HepG2 (cell line): ENCODE results near the gene COL27A1. TPM values are rescaled to one million over a fixed set of nuclear protein-coding genes. Genes with fewer than 3 reads are reported as not detected.

Experiments
- CREM ChIP-seq, 2 experiments: sonication (generic) in 1 of 2; formaldehyde crosslinking in 1 of 2; IDR thresholded peaks; 2 replicates each; pipeline versions ENCODE4 v1.4.0 to v1.6.1; 2016 to 2020; ENCODE audit warnings: antibody characterized with exemption in 1 of 2, mild to moderate bottlenecking in 1 of 2, missing genetic modification reagents in 1 of 2
- FOXO1 ChIP-seq: sonication (generic); formaldehyde crosslinking; IDR thresholded peaks from 2 replicates; pipeline ENCODE4 v1.4.0; 2020; ENCODE audit warnings: missing genetic modification reagents
- HNF4A ChIP-seq: sonication (generic); formaldehyde crosslinking; IDR thresholded peaks from 2 replicates; pipeline ENCODE4 v1.4.0; 2020; ENCODE audit warnings: missing genetic modification reagents
- KMT2A ChIP-seq: sonication (generic); formaldehyde crosslinking; IDR thresholded peaks from 2 replicates; pipeline ENCODE4 v1.4.0; 2020; ENCODE audit warnings: missing genetic modification reagents
- KMT2B ChIP-seq: IDR thresholded peaks from 2 replicates; pipeline ENCODE4 v1.6.1; 2016; ENCODE audit warnings: missing genetic modification reagents, missing compliant biosample characterization
- NFIC ChIP-seq: IDR thresholded peaks from 2 replicates; pipeline ENCODE4 v1.6.1; 2012; ENCODE audit warnings: mild to moderate bottlenecking, low read length, inconsistent platforms
- NR3C1 ChIP-seq: sonication (generic); formaldehyde crosslinking; IDR thresholded peaks from 2 replicates; pipeline ENCODE4 v1.4.0; 2020; ENCODE audit warnings: missing genetic modification reagents
- PAXIP1 ChIP-seq: sonication (generic); formaldehyde crosslinking; conservative IDR thresholded peaks from 2 replicates; pipeline ENCODE4 v1.4.0; 2020; ENCODE audit warnings: mild to moderate bottlenecking, missing genetic modification reagents, moderate library complexity
- TAF1 ChIP-seq: sonication (generic); formaldehyde crosslinking; IDR thresholded peaks from 2 replicates; pipeline ENCODE4 v1.4.0; 2020; ENCODE audit warnings: missing genetic modification reagents
- YEATS4 ChIP-seq: sonication (generic); formaldehyde crosslinking; IDR thresholded peaks from 2 replicates; pipeline ENCODE4 v1.4.0; 2020; ENCODE audit warnings: missing genetic modification reagents, borderline replicate concordance
- ZBTB21 ChIP-seq: sonication (generic); formaldehyde crosslinking; IDR thresholded peaks from 2 replicates; pipeline ENCODE4 v1.4.0; 2020; ENCODE audit warnings: missing genetic modification reagents
- ZNF335 ChIP-seq: sonication (generic); formaldehyde crosslinking; IDR thresholded peaks from 2 replicates; pipeline ENCODE4 v1.4.0; 2020; ENCODE audit warnings: missing genetic modification reagents
- ZNF431 ChIP-seq: sonication (generic); formaldehyde crosslinking; IDR thresholded peaks from 2 replicates; pipeline ENCODE4 v1.9.0; 2022; ENCODE audit warnings: missing genetic modification reagents, low read depth, mild to moderate bottlenecking, borderline replicate concordance
- ZNF792 ChIP-seq: IDR thresholded peaks from 2 replicates; pipeline ENCODE4 v1.6.1; 2016
- polyA plus RNA-seq, 8 experiments: library from polyadenylated mRNA; depleted of rRNA in 3 of 8; stranded (reverse) in 7 of 8; unstranded in 1 of 8; fragments of >200 nt; fragmentation: Illumina TruSeq in 4 of 8; extraction: Trizol in 4 of 8; gene quantifications; 2 replicates each; pipeline versions ENCODE4 v1.2.1 to v1.2.3, GENCODE V29; 2011 to 2016; ENCODE audit warnings: low read depth in 4 of 8, missing spikeins in 1 of 8, mixed read lengths in 1 of 8; ENCODE audit not compliant: insufficient read depth in 1 of 8
- total RNA-seq, 5 experiments: library from RNA; depleted of rRNA; stranded (reverse); fragments of >200 nt; fragmentation: Illumina TruSeq; extraction: Trizol; gene quantifications; 2 replicates each; pipeline ENCODE4 v1.2.3, GENCODE V29; 2016; ENCODE audit warnings: low read depth in 1 of 5
- TF ChIP-seq, protein P1 (sequence below): sonication (generic); formaldehyde crosslinking; IDR thresholded peaks from 2 replicates; pipeline ENCODE4 v1.4.0; 2020; ENCODE audit warnings: missing genetic modification reagents, borderline replicate concordance
- TF ChIP-seq, protein P2 (sequence below): sonication (generic); formaldehyde crosslinking; IDR thresholded peaks from 2 replicates; pipeline ENCODE4 v1.5.0; 2020; ENCODE audit warnings: missing genetic modification reagents
- TF ChIP-seq, protein P3 (sequence below): IDR thresholded peaks from 2 replicates; pipeline ENCODE4 v1.6.1; 2016; ENCODE audit warnings: missing compliant biosample characterization, missing genetic modification reagents, borderline replicate concordance

The COL27A1 gene
- total and polyA plus RNA-seq, 2 of the 13 experiments (the other 11 are each of a cell fraction or from before 2014, with no cell fraction given), result 71.3 to 89.1 TPM

- TF ChIP-seq, protein P1, sequence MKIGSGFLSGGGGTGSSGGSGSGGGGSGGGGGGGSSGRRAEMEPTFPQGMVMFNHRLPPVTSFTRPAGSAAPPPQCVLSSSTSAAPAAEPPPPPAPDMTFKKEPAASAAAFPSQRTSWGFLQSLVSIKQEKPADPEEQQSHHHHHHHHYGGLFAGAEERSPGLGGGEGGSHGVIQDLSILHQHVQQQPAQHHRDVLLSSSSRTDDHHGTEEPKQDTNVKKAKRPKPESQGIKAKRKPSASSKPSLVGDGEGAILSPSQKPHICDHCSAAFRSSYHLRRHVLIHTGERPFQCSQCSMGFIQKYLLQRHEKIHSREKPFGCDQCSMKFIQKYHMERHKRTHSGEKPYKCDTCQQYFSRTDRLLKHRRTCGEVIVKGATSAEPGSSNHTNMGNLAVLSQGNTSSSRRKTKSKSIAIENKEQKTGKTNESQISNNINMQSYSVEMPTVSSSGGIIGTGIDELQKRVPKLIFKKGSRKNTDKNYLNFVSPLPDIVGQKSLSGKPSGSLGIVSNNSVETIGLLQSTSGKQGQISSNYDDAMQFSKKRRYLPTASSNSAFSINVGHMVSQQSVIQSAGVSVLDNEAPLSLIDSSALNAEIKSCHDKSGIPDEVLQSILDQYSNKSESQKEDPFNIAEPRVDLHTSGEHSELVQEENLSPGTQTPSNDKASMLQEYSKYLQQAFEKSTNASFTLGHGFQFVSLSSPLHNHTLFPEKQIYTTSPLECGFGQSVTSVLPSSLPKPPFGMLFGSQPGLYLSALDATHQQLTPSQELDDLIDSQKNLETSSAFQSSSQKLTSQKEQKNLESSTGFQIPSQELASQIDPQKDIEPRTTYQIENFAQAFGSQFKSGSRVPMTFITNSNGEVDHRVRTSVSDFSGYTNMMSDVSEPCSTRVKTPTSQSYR (CRISPR knock-in tag), result peak; percentile 71; the same call in 1 of the 2 replicates
- TF ChIP-seq ZNF335 (CRISPR knock-in tag) (no peak), ZNF431 (no peak), YEATS4 (CRISPR knock-in tag) (0 out of 2 replicates have a peak, but pooled peaks have one; percentile 1), KMT2B (CRISPR knock-in tag) (no peak), ZNF792 (CRISPR knock-in tag) (peak; percentile 55; the same call in 1 of the 2 replicates), TAF1 (peak; percentile 27; the same call in 1 of the 2 replicates), NR3C1 (CRISPR knock-in tag) (no peak), HNF4A (CRISPR knock-in tag) (peak; percentile 80), NFIC (no peak), FOXO1 (CRISPR knock-in tag) (no peak), KMT2A (CRISPR knock-in tag) (no peak), CREM (IDR thresholded peaks at IDR 0.05) (0 out of 2 replicates have a peak, but pooled peaks have one; percentile 34), CREM (CRISPR knock-in tag; IDR thresholded peaks at IDR 0.05) (no peak), PAXIP1 (peak; percentile 79), ZBTB21 (CRISPR knock-in tag) (no peak)
- TF ChIP-seq, protein P2, sequence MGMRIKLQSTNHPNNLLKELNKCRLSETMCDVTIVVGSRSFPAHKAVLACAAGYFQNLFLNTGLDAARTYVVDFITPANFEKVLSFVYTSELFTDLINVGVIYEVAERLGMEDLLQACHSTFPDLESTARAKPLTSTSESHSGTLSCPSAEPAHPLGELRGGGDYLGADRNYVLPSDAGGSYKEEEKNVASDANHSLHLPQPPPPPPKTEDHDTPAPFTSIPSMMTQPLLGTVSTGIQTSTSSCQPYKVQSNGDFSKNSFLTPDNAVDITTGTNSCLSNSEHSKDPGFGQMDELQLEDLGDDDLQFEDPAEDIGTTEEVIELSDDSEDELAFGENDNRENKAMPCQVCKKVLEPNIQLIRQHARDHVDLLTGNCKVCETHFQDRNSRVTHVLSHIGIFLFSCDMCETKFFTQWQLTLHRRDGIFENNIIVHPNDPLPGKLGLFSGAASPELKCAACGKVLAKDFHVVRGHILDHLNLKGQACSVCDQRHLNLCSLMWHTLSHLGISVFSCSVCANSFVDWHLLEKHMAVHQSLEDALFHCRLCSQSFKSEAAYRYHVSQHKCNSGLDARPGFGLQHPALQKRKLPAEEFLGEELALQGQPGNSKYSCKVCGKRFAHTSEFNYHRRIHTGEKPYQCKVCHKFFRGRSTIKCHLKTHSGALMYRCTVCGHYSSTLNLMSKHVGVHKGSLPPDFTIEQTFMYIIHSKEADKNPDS (CRISPR knock-in tag), result no peak
- TF ChIP-seq, protein P3, sequence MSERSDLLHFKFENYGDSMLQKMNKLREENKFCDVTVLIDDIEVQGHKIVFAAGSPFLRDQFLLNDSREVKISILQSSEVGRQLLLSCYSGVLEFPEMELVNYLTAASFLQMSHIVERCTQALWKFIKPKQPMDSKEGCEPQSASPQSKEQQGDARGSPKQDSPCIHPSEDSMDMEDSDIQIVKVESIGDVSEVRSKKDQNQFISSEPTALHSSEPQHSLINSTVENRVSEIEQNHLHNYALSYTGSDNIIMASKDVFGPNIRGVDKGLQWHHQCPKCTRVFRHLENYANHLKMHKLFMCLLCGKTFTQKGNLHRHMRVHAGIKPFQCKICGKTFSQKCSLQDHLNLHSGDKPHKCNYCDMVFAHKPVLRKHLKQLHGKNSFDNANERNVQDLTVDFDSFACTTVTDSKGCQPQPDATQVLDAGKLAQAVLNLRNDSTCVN (CRISPR knock-in tag), result 0 out of 2 replicates have a peak, but pooled peaks have one; percentile 4
Measured at GRCh38 chr9:114119242-114120191, 35.8 kb upstream of the COL27A1 start (continued).
